HG03469 (cell line): ENCODE results near the gene TTC28.

Experiments used
- ATAC-seq: cut with Tn5 transposase; IDR thresholded peaks from one replicate; pipeline ENCODE4 v1.9.1; 2021; ENCODE audit warnings: mild to moderate bottlenecking, moderate library complexity, moderate number of reproducible peaks; ENCODE audit not compliant: unreplicated experiment

Gene TTC28

GRCh38 chr22:27996529-27996925, 683.1 kb downstream of the TTC28 start:
- no peak for ATAC-seq

DNA sequence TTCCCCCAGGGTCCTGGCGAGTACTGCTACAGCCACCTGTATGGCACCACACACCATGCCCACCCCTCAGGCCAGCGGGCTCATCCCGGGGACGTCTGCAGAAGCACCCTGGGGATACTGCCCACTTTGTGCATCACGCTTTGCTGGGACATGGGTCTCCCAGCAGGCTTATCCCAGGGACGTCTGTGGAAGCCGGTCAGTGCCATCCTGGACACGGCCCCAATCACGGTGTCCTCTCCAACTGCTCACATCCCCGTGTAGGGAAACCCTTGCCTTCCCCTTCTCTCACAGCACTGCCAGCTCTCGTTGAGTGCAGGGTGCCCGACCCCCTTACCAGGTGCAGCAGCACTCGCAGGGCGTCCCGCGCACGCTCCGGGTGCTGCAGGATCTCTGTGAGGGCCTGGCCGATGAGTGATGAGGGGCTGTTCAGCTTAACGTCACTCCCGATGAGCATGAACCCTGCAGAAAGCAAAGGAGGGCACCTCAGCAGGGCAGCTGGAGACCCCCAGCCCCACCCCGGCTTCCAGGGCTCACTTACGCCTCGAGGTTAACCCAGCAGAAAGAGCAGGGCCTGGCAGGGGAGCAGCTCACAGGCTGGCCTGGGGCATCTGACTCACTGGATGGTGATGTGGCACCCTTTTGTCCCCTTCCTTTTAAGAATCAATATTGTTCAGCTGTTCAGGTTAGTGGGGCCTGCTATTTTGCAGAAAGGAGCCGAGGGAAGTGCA, 683.7 kb downstream of the TTC28 start:
- ATAC-seq = no peak

DNA sequence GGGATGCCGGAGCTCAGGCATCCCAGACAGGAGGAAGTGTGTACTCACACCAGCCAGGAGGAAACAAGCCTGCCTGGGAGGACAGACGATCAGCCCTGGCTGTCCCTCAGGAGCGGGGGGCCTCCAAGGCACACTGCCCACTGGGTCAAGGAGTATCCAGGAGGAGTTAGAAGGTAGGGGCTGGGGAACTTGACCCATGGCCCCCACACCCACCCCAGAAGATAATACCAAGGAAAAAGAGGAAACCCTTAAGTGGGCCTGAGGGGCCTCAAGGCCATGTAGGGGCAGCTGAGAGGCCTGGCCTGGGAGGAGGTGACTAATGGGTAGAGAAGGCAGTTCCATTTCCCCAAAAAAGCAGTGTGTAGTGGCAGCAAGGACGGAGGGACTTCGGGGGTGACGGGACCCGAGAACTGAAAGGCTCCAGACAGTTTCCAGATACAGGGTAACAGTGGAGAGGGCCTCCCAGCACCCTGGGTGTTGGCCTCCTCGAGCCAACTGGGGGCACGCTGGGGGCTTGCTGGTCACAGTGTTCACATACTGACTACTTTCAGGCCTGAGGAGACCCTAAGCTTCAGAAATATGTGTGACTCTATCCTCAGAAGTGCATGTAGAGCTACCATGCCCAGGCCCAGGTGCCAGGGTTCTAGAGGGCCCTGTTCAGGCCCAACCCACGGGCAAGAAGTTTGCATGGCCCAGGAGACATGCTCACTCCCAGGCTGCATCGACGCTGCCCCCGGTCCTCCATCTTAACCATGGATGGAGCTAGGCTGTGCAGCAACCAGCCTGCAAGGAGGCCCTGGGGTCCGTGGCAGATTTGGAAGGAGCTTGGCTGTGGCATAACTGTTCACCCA, 684.9 kb downstream of the TTC28 start:
- ATAC-seq = no peak

DNA sequence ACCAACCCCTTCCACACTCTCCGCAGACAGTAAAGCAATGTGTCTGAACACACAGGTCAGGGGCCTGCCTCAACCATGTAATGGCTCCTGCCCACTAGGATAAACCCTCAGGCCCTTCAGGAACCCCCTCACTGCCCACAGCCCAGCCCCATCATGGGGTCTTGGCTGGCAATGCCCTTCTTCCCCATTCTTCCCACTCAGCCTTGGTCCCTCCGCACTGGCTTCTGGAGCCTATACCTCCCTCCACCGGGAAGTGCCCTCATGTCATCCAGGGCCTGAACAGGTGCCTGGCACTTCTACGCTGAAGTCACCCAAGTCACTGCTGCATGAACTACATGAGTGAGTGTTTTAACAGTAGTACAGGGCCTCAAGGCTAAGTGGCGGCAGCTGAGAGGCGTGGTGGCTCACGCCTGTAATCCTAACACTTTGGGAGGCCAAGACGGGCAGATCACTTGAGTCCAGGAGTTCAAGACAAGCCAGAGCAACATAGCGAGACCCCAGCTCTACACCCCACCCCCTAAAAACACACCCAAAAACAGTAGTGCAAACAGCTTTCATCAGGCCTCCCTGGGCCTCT, 685.8 kb downstream of the TTC28 start:
- no peak for ATAC-seq

DNA sequence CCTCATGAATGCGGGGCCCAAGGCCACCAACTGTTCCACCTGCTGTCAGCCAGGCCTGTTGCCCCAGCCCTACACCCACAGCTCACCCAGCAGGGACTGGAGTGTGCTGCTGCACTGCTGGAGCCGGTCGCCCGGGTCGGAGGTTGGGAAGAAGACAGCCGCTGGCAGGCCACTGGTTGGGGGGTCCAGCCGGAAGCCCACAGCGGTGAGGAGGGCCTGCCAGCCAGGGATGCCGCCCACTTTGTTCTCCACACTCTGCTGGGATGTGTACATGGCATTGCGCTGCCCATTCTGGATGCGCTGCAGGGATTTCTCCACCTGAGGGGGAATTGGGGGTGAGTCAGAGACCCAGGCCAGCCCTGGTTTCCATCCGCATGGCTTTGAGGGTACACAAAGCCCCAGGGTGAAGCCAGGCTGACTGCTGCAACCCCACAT, 686.4 kb downstream of the TTC28 start:
- ATAC-seq = no peak

GRCh38 chr22:27992294-27993165, 687.1 kb downstream of the TTC28 start:
- ATAC-seq = no peak

DNA sequence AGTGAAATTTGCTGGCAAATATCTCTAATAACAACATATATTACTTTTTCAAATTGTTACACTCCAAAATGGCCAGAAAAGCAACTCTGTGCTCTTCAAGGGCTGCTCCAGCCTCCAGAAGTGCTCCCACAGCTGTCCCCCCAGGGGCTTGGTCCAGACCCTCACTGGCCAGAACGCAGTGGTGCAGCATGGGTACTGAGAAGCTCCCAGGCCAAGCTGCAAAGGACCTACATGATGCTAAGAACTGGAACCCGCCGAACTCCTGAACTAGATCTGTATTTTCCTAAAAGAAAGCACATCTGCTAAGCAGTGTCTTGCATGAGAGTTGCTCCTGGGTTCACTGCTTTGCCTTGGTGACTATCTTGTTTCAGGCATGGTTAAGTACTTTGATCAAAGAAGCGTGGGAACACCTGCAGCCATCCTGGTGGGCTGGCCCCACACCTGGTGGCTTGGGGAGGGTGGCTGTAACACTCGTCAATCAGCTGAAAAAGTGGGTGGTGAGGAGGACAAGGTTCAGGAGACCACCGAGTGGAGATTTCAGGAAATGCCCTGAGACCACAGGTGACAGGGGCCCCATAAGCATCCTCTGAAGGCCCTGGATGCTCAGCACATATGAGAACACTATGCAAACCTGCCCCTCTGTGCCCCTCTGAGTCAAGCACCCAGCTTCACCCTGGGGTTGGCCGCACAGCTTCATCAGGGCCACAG, 687.9 kb downstream of the TTC28 start:
- ATAC-seq = no peak

- no peak for ATAC-seq
Observed at GRCh38 chr22:27990879-27991278, 688.8 kb downstream of the TTC28 start.

DNA sequence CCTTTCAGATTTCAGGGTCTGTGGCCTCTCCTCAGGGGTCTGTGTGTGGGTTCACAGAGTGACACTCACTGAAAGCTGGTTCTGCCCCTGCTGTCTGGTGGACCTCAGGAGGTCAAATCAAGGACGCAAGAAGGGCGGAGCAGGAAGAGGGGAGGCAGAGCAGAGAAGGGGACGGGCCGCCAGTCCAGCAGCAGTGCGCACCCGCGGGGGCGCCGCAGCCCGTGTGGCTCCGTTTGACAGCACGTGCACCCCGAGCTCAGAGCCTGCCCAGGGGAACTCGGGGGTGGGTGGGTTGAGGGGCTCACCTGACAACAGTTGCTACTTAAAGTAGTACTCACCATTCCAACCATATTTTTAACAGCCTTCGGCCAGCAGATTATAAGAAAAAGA, 689.2 kb downstream of the TTC28 start:
- no peak for ATAC-seq

DNA sequence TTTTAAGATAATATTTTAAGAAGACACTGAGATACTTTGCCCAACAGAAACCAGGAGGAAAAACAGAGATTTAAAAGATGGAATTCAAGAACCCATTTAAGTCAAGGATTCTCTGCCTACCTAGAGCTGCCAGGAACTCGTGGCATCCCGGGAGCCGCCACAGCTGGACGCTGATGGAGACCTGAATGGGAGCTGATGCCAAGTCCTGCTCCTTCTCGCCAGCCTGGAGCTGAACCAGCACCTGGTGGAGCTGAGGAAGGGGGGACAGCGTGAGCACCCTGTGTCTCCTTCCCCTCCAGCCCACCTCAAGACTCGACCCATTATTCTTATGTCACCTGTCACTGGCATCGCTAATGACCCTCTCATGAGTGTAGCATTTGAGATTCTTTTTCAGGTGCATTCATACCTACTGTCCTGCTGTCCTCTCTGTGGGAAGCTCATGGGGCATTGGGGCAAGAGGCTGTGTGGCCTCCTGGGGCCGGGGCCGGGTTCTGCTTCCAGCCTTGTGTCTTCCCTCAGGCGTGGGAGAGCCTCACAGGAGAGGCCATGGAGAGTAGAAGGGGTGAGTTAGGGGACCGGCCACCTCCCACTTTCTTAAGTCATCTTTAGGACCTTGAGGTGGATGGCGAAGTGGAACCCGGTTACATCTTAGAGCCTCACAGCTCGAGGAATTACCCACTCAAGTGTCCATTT, 689.7 kb downstream of the TTC28 start:
- no peak for ATAC-seq

GRCh38 chr22:27988704-27989103, 690.9 kb downstream of the TTC28 start:
- no peak for ATAC-seq

DNA sequence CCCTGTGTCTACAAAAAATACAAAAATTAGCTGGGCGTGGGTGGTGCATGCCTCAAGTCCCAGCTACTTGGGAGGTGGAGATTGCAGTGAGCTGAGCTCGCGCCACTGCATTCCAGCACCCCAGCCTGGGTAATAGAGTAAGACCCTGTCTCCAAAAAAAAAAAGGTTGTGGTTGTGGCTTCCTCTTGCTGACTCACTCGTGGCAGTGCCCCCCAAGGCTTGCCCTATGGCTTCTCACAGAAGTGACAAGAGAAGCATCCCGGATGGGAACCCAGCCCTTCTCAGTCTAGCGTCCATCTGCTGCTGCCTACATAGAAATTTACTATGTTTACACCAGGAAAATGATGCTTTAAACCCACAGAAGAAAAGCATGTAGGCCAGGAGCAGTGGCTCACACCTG, 692.1 kb downstream of the TTC28 start:
- no peak for ATAC-seq

- no peak for ATAC-seq
Observed at GRCh38 chr22:27986937-27987336, 692.7 kb downstream of the TTC28 start.

DNA sequence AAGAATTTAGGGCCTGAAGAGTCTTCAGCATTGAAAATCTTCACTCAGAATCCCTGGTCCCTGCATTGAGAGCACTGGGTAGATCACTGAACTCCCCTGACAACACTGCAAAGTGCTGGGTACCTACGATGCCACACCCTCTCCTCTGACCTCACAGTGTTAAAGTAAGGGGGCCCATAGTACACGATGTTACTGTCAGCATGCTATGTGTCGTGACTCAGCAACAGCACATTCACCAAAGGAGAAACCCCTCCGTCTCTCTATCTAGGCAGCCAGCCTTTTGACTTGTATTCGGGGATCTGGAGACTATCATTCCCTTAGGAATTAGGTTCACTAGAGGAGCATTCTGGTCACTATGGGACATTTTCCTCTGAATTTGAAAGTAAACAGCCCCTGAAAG, 693.2 kb downstream of the TTC28 start:
- no peak for ATAC-seq

DNA sequence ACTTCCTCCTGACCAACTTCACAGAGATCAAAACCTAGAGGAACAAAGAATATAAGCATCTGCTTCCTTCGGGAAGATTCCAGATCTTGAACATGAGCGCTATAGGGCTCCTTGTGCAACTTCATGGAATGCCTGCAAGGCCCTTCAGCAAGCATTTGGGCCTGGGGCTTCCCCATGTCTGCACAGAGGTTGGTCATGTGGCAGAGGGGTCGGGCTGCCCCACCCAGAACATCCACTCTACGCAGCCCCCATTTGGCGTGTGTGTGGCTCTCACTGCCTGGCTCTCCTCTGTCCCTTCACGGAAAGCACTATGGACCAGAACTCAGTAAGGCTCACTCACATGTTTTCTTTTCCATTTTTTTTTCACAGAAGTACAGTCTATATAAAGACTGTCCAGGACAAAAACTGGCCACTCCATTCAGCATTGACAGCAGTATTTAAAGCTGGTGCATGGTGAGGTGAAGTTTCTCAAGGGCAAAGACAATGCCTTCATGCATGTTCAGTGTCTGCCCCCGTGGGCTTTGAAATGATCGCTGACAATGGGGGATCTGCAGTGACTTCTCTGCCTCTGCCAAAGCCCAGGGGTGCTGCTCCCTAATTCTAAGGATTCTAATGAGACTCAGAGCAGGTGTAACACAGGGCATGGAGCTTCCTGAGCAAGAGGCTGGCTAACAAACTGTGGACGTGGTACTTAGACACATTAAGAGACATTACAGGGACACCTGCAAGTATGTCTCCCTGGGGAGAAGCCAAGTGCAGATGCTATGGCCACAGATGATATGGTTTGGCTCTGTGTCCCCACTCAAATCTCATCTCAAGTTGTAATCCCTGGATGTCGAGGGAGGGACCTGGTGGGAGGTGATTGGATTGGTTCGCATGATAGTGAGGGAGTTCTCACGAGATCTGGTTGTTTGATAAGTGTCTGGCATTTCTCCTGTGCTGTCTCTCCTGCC, 694.0 kb downstream of the TTC28 start:
- ATAC-seq = no peak

GRCh38 chr22:27984723-27985122, 694.9 kb downstream of the TTC28 start:
- no peak for ATAC-seq

GRCh38 chr22:27984001-27984695, 695.5 kb downstream of the TTC28 start:
- no peak for ATAC-seq

DNA sequence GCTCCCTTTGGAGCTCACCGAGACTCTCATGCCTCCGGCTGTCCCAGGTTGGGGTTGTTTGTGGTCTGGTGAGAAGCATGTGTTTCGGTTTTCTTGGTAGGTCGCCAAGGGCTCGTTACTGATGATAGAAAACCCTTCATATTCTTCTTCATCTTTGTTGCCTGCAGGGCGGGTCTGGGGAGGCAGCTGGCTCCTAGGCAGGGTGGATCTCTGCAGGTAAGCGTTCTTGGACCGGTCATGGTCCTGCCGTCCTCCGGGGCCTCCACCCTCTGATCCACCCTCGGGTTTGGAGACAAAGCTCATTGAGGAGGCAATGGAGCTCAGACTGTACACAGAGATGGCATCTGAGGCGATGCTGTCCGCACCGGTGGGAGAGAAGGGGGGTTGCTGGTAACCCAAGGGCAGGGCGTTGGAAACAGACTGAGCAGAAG, 696.3 kb downstream of the TTC28 start:
- ATAC-seq = no peak
